Cardiac ventricle fibroblast (primary cell): ENCODE measurements around the gene IGSF9. TPM values are rescaled to one million over a fixed set of nuclear protein-coding genes. Genes with fewer than 3 reads are reported as not detected.

Experiments
- total RNA-seq: library from RNA; depleted of rRNA; stranded (reverse); fragments of >200 nt; gene quantifications from 2 replicates; pipeline ENCODE4 v1.2.3, GENCODE V29; 2015

IGSF9 gene, protein sequence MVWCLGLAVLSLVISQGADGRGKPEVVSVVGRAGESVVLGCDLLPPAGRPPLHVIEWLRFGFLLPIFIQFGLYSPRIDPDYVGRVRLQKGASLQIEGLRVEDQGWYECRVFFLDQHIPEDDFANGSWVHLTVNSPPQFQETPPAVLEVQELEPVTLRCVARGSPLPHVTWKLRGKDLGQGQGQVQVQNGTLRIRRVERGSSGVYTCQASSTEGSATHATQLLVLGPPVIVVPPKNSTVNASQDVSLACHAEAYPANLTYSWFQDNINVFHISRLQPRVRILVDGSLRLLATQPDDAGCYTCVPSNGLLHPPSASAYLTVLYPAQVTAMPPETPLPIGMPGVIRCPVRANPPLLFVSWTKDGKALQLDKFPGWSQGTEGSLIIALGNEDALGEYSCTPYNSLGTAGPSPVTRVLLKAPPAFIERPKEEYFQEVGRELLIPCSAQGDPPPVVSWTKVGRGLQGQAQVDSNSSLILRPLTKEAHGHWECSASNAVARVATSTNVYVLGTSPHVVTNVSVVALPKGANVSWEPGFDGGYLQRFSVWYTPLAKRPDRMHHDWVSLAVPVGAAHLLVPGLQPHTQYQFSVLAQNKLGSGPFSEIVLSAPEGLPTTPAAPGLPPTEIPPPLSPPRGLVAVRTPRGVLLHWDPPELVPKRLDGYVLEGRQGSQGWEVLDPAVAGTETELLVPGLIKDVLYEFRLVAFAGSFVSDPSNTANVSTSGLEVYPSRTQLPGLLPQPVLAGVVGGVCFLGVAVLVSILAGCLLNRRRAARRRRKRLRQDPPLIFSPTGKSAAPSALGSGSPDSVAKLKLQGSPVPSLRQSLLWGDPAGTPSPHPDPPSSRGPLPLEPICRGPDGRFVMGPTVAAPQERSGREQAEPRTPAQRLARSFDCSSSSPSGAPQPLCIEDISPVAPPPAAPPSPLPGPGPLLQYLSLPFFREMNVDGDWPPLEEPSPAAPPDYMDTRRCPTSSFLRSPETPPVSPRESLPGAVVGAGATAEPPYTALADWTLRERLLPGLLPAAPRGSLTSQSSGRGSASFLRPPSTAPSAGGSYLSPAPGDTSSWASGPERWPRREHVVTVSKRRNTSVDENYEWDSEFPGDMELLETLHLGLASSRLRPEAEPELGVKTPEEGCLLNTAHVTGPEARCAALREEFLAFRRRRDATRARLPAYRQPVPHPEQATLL
- not detected in 2 replicates for total RNA-seq

DNA sequence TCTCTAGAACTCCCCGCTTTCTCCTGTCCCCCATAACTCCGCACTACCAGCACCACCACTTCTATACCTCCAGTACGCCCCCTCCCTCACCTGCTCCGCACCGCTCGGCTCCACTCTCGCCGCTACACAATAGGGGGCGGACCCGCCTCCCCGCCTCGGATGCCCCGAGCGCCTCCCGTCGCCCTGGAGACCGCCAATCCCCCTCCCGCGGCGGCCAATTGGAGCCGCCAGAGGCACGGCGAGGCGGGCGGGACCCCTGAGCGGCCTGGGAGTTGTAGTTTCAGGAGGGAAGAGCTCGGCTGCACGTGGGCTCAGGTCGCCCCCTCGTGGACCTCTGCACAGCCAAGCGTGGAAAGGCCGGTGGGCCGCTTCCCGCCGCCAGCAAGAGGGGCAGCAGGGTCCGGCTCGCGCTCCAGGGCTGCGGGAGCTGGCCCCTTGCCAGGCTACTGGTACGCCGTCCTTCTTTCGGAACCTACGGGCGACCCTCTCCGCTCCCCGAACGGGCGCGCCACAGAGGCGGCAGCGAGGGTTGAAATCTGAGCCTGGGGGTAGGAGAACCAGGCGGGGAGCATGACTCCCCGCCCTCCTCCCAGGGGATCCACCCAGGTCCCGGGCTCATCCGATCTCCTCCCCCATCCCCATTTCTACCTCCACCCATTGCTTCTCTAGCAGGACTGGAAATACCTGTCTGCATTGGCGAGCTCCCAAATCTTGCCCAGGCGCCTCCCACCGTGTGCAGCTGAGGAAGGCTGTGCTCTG is at the start of gene IGSF9:
TSS of gene IGSF9 (minus strand) at position 131 of the 759 bp plus-strand sequence. CDS start 2,159 bp downstream, outside the sequence.

DNA sequence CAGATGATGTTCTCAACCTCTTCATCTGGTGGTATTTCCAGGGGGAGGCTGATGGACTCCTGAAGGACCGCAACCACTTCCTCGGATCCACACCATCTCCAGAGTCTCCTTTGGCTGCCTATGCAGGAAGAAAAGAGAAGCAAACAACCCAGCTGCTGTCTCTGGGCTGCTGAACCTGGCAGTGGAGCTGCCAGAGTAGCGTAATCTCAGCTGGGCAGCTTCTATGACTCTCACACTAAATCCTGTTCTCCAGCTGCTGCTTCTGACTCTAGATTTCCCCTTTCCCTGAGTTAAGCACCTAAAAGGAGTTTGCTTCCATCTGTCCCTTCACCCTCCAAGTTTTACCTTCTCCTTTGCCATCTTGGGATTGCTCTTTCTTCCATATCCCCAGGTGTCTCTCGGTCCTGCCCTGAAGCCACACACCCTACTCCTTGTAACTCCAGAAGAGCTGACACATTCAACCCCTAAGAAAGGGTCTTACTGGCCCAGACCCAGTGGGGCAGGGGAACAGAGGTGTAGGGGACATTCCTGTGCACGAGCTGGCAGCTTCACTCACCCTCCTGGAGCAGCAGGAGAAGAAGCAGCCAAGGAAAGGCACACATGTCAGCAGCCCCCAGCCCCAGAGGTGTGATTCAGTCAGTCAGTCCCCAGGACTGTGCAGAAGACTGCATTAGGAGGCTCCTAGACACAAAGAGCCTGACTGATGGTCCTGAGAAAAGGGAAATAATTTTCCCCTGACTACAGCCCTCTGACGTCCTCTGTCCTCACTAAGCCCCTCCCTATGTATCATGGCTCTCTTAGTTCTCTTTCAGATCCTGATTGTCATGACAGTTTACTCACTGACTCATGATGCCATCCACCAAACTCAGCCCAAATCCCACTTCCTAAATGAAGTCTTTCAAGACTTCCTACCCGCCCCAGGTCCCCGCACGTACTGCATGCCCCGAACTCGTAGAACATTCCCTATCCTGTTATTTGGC is 8.4 kb upstream of the IGSF9 start, which contains the start of gene SLAMF9:
TSS of gene SLAMF9 (minus strand) at position 702 of the 980 bp plus-strand sequence. CDS start at position 602, 100 bp downstream.

DNA sequence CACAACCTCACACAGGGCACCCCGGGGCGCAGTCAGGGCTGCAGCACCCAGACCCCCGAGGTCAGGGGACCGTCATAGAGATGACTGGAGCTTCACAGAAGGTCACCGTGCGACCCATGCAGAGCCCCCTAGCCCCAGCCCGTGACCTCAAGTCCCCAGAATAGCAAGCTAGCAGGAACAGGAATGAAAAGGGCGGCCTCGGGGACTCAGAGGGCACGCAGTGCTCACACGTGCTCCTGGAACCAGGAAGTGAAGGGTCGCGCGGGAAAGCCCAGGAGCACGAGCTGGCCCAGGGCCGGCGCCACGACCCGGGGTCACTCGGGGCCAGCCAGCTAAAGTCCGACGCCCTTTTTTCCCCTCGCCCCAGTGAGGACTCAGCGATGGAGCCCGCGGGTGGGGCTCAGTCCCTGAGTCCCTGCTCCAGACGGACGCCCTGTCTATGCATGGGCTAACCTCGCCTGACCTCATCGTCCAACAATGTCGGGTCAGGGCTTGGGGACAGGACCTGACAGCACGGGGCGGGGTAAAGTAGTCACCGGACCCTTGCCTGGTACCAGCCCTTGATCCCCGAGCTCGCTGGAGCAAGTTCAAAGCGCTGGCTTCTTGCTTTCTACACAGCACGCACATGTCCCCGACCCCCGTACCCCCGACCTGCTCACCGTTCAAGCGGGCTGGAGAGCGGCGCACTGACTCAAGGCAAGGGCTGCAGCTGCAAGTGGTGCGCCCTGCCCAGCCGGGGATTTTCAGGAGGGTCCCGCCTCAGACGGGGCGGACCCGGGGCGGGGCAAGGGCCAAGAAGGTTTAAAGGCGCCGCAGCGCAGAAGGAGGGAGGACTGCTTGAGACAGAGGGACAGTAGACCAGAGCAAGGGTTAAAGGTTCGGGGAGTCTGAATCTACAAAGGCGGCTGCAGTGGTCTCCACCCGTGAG is 20.4 kb downstream of the IGSF9 start, which contains the start of gene TAGLN2:
TSS of gene TAGLN2 (minus strand) at position 717 of the 928 bp plus-strand sequence. CDS start 4,998 bp downstream, outside the sequence.

DNA sequence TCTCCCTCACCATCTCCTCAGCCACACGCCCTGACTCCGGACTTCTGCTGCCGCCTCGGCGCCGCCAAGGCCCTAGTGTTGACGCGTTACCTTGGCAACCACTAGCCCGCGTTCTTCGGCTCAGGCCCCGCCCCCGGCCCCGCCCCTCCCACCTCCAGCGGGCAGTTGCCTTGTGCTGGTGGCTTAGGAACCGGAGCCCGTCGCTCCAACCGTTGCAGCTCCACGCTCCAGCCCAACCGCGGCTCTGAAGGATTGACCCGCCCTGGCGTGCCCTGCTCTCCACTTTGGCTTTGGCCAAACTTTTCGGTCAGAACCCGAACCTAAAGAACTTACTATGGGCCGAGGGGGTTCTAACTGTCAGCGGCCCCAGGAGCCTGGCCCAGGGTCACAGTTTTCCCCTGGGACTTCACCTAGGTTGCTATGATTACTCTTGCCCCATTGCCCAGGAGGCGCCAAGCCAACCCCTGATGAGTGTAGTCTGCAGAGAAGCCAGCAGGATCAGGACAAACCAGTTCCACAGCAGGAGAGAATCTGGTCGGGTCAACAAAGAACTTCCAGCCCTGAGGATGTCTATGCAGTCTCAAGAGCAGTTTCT is 45.2 kb downstream of the IGSF9 start, which contains the start of gene CFAP45:
TSS of gene CFAP45 (minus strand) at position 80 of the 595 bp plus-strand sequence. CDS start at position 13, 67 bp downstream.

Other genes starting within 250 kb of the IGSF9 start
- gene CRP, start 231.0 kb downstream of the IGSF9 start, total RNA-seq = 0.12 TPM in 1 of 2 replicates, not detected in the other
- gene DUSP23, start 164.7 kb downstream of the IGSF9 start, total RNA-seq = 120 and 140 TPM in 2 replicates
- gene FCRL6, start 143.3 kb downstream of the IGSF9 start, total RNA-seq = not detected in 2 replicates
- gene SLAMF8, start 118.7 kb downstream of the IGSF9 start, total RNA-seq = not detected in 2 replicates
- not detected in 2 replicates for gene VSIG8, start 83.0 kb downstream of the IGSF9 start, total RNA-seq
- not detected in 2 replicates for gene CFAP45, start 45.4 kb downstream of the IGSF9 start, total RNA-seq
- 285 and 303 TPM in 2 replicates for gene TAGLN2, start 20.1 kb downstream of the IGSF9 start, total RNA-seq
- gene SLAMF9, start 8.6 kb upstream of the IGSF9 start, total RNA-seq = not detected in 2 replicates
- 2.3 and 4.0 TPM in 2 replicates for gene PIGM, start 86.4 kb upstream of the IGSF9 start, total RNA-seq
- not detected in 2 replicates for gene KCNJ10, start 124.5 kb upstream of the IGSF9 start, total RNA-seq
- gene KCNJ9, start 135.9 kb upstream of the IGSF9 start, total RNA-seq = not detected in 2 replicates
- 10.4 and 11.4 TPM in 2 replicates for gene IGSF8, start 153.0 kb upstream of the IGSF9 start, total RNA-seq
- 1.4 and 1.8 TPM in 2 replicates for gene ATP1A2, start 170.1 kb upstream of the IGSF9 start, total RNA-seq
- not detected in 2 replicates for gene ATP1A4, start 206.0 kb upstream of the IGSF9 start, total RNA-seq
- gene CASQ1, start 245.0 kb upstream of the IGSF9 start, total RNA-seq = not detected in 2 replicates